OCI-LY7 (cell line): ENCODE measurements around the gene STRBP. TPM values are rescaled to one million over a fixed set of nuclear protein-coding genes. Genes with fewer than 3 reads are reported as not detected.

Experiments used
- BruUV-seq: library from RNA; stranded (reverse); fragments of 400-500 nt; replicated peaks from 2 replicates; lab custom pipeline; 2021; lab: Mats Ljungman, UMichigan
- CTCF ChIA-PET: fragments of 300-600 bp; sonication (Branson Sonifier 250); formaldehyde crosslinking; loops from one replicate; lab custom pipeline; 2022; ENCODE audit warnings: antibody characterized with exemption; ENCODE audit not compliant: unreplicated experiment; lab: Charles Lee
- POLR2A ChIA-PET: fragments of 300-600 bp; sonication (Branson Sonifier 250); formaldehyde crosslinking; loops from one replicate; lab custom pipeline; 2022; ENCODE audit warnings: antibody characterized with exemption; lab: Charles Lee
- DNase-seq: peaks from one replicate; pipeline ENCODE4 v3.0.0-alpha.2; 2015; ENCODE audit warnings: low spot score
- H2AFZ ChIP-seq: fragments of 200-600 bp; sonication (generic), shearing (Covaris generic); 2 replicates; pipeline ENCODE4 v1.6.1; 2014; ENCODE audit warnings: mild to moderate bottlenecking, antibody characterized with exemption, low read length, moderate library complexity
- H3K27ac ChIP-seq: fragments of 200-600 bp; sonication (generic); 2 replicates; pipeline ENCODE4 v1.5.1; 2014; ENCODE audit warnings: mixed run types, low read depth, mild to moderate bottlenecking, moderate library complexity, low read length, inconsistent platforms; ENCODE audit not compliant: poor library complexity, severe bottlenecking
- H3K36me3 ChIP-seq: fragments of 200-600 bp; sonication (generic); 2 replicates; pipeline ENCODE4 v1.6.1; 2014; ENCODE audit warnings: mild to moderate bottlenecking, antibody characterized with exemption, low read length, moderate library complexity, mixed read lengths; ENCODE audit not compliant: insufficient read depth
- H3K4me1 ChIP-seq: fragments of 200-600 bp; sonication (generic); 2 replicates; pipeline ENCODE4 v1.5.1; 2014; ENCODE audit warnings: mild to moderate bottlenecking, low read length; ENCODE audit not compliant: insufficient read depth, poor library complexity, severe bottlenecking
- H3K4me2 ChIP-seq: fragments of 200-600 bp; sonication (generic); 2 replicates; pipeline ENCODE4 v1.6.1; 2014; ENCODE audit warnings: mild to moderate bottlenecking, low read length
- H3K4me3 ChIP-seq: fragments of 200-600 bp; sonication (generic); 2 replicates; pipeline ENCODE4 v1.5.1; 2014; ENCODE audit warnings: mild to moderate bottlenecking, low read depth, low read length; ENCODE audit not compliant: poor library complexity, severe bottlenecking
- H3K79me2 ChIP-seq: fragments of 200-600 bp; sonication (generic); 2 replicates; pipeline ENCODE4 v1.6.1; 2016; ENCODE audit warnings: low read depth, mild to moderate bottlenecking, low read length, moderate library complexity, mixed read lengths; ENCODE audit not compliant: insufficient read depth
- H3K9me2 ChIP-seq: fragments of 200-600 bp; sonication (generic); 2 replicates; pipeline ENCODE4 v1.6.1; 2016; ENCODE audit warnings: mild to moderate bottlenecking, low read length, mixed read lengths; ENCODE audit not compliant: insufficient read depth
- H3K9me3 ChIP-seq: fragments of 200-600 bp; sonication (generic); 2 replicates; pipeline ENCODE4 v1.6.1; 2014; ENCODE audit warnings: mild to moderate bottlenecking, mixed run types, low read length, mixed read lengths
- H4K20me1 ChIP-seq: fragments of 200-600 bp; sonication (generic); 2 replicates; pipeline ENCODE4 v1.6.1; 2014; ENCODE audit warnings: mild to moderate bottlenecking, antibody characterized with exemption, low read length, moderate library complexity, mixed read lengths; ENCODE audit not compliant: insufficient read depth
- EZH2phosphoT487 ChIP-seq: fragments of 200-600 bp; sonication (generic); IDR thresholded peaks from 2 replicates; pipeline ENCODE4 v1.6.1; 2018; ENCODE audit warnings: low read depth, borderline replicate concordance, mild to moderate bottlenecking, mixed run types, antibody characterized with exemption, low read length, moderate library complexity, mixed read lengths
- intact Hi-C: fragments of 100-400 bp; cut with micrococcal nuclease; formaldehyde crosslinking; loops from one replicate; pipeline ENCODE4 v1.10.0; 2022; ENCODE audit not compliant: unreplicated experiment
- total RNA-seq, 2 experiments: library from RNA; depleted of rRNA in 1 of 2; stranded (reverse); fragments of >200 nt in 1 of 2; shearing (Covaris generic) in 1 of 2; gene quantifications; 2 replicates each; pipeline ENCODE4 v1.2.3, GENCODE V29; 2014 to 2022
- TF ChIP-seq, protein P1 (sequence below): fragments of 200-600 bp; sonication (generic); conservative IDR thresholded peaks from 2 replicates; pipeline ENCODE4 v1.5.1; 2014; ENCODE audit warnings: mild to moderate bottlenecking, antibody characterized with exemption, low read length, moderate library complexity, mixed read lengths

STRBP gene
- total RNA-seq, 2 experiments from 2014 or later, result 82.8 to 179 TPM

DNA sequence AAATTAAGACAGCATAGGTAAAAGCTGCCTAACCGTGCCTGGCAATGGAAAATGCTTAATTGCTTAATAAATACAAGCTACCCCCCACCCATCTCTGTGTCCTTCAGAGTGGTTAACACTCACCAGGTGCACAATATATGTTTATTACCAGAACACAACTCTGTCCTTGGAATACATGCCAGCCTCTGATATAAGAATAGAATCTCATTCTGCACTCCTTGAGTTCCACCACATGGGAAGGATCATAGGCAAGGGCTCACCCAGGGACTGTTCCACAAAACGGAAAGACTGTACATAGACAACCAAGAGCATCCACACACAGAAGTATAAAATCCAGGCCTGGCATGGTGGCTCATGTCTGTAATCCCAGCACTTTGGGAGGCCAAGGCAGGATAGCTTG is 91.4 kb downstream of the STRBP start:
- no peak for DNase-seq
- Histone ChIP-seq H3K27ac (peak overlapping the region; percentile 99), H3K9me3 (no peaks in the 10 kb centered on the region), H3K9me2 (no peaks in the 10 kb centered on the region), H3K4me1 (peaks cover 87% of the 10 kb centered on the region), H3K36me3 (peaks cover 60% of the 10 kb centered on the region), H3K79me2 (peaks cover 53% of the 10 kb centered on the region; the same call in 1 of the 2 replicates), H4K20me1 (no peaks in the 10 kb centered on the region), H3K4me2 (peak overlapping the region; percentile 81), H3K4me3 (no peak overlapping the region), H2AFZ (no peak overlapping the region)
- TF ChIP-seq EZH2phosphoT487, result no peak
- TF ChIP-seq, protein P1, sequence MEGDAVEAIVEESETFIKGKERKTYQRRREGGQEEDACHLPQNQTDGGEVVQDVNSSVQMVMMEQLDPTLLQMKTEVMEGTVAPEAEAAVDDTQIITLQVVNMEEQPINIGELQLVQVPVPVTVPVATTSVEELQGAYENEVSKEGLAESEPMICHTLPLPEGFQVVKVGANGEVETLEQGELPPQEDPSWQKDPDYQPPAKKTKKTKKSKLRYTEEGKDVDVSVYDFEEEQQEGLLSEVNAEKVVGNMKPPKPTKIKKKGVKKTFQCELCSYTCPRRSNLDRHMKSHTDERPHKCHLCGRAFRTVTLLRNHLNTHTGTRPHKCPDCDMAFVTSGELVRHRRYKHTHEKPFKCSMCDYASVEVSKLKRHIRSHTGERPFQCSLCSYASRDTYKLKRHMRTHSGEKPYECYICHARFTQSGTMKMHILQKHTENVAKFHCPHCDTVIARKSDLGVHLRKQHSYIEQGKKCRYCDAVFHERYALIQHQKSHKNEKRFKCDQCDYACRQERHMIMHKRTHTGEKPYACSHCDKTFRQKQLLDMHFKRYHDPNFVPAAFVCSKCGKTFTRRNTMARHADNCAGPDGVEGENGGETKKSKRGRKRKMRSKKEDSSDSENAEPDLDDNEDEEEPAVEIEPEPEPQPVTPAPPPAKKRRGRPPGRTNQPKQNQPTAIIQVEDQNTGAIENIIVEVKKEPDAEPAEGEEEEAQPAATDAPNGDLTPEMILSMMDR, result no peak
- BruUV-seq, result no TSS peak
- ChIA-PET CTCF (no interaction called here), POLR2A (interaction anchor here (0.6 to 3.5 kb wide), 10 partner anchors 9 to 167 kb away, joined by 3 to 21 read pairs (median 4); no protein-coding TSS in a partner anchor)
- intact Hi-C loops, result loop anchor here (5.0 kb wide), 1 partner anchor 275 kb away; no protein-coding TSS in a partner anchor

DNA sequence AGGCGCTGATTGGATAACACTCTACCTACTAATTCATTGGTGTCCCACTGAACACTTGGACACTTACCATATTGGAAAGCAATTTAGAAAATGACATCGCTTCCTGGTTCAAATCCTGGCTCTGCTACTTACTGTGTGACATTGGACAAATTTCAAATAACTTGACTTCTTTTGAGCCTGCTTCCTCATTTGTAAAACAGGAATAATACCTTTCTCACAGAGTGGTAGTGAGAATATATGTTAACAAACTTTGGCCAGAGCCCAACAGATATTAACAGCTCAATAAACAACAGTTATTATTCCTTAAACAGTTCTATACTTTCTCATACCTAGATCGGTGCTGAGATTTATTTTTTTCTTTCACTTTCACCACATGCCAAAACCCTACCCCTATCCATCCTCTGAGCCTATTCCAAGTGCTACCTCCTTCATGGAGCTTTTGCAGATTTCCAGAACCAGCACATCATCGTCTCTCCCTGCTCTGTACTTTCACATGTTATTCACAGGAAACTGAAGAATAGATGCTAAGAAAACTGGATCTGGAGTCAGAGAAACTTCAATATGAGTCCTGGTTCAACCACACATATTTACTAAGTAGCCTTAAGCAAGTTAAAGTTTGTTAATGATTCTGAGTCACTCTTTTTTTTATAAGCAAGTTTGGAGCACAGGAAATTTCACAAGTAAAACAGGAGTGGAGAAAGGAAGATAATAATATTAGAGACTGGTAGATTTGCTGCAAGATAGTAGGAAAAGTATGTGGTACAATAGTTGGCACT is 92.3 kb downstream of the STRBP start:
- Histone ChIP-seq H3K4me1 (peaks cover 93% of the 10 kb centered on the region), H3K4me2 (peak overlapping the region; percentile 81), H4K20me1 (no peaks in the 10 kb centered on the region), H3K9me2 (no peaks in the 10 kb centered on the region), H2AFZ (peak overlapping the region; percentile 1; the same call in 1 of the 2 replicates), H3K4me3 (peak overlapping the region; percentile 54), H3K27ac (peak overlapping the region; percentile 99), H3K36me3 (peaks cover 65% of the 10 kb centered on the region), H3K9me3 (no peaks in the 10 kb centered on the region), H3K79me2 (peaks cover 62% of the 10 kb centered on the region; the same call in 1 of the 2 replicates)
- no TSS peak for BruUV-seq
- ChIA-PET CTCF (no interaction called here), POLR2A (interaction anchor here (0.7 to 3.5 kb wide), 11 partner anchors 9 to 167 kb away, joined by 3 to 21 read pairs (median 3); no protein-coding TSS in a partner anchor)
- intact Hi-C loops, result loop anchor here (2.0 to 5.0 kb wide), 4 partner anchors 59 to 274 kb away; partner anchors contain the start of gene STRBP
- TF ChIP-seq, protein P1, result no peak
- TF ChIP-seq EZH2phosphoT487, result no peak
- peak; percentile 38 for DNase-seq
